Sigmoid colon (tissue), 3 donors: ENCODE data around the gene OR2M7.

Source experiments
- POLR2A ChIP-seq, 2 donors: fragments of 450-650 bp; IDR thresholded peaks; one replicate each; pipeline ENCODE4 v1.6.1; 2016; ENCODE audit warnings: antibody characterized with exemption in 2 of 2, mild to moderate bottlenecking in 2 of 2, moderate library complexity in 2 of 2
- TF ChIP-seq, protein P1 (sequence below), 4 experiments: fragments of 450-650 bp in 3 of 4; fragments of 200-600 bp in 1 of 4; IDR thresholded peaks; one replicate each; pipeline ENCODE4 v1.5.1; 2016 to 2019; ENCODE audit warnings: antibody characterized with exemption in 4 of 4, mild to moderate bottlenecking in 3 of 4, moderate library complexity in 2 of 4

DNA sequence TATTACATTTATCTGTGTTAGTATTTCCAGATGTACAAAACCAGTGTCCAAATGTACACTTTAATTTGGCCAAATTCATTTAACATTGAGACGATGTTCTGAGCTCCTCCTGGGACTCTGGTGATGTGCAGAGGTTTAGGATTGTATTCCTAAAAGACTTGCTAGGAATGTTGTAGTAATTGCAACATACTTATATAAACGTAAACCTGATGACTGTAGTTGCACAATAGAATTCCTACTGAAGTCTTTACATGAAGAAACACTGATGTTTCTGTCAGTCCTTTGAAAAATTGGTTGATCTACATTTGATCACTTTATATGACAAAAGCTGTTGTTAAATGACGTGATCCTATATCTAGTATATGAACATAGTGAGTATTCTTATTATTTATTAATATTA lies 19.1 kb upstream of the OR2M7 start:
- TF ChIP-seq POLR2A (IDR thresholded peaks at IDR 0.05): no peak
- TF ChIP-seq, protein P1, sequence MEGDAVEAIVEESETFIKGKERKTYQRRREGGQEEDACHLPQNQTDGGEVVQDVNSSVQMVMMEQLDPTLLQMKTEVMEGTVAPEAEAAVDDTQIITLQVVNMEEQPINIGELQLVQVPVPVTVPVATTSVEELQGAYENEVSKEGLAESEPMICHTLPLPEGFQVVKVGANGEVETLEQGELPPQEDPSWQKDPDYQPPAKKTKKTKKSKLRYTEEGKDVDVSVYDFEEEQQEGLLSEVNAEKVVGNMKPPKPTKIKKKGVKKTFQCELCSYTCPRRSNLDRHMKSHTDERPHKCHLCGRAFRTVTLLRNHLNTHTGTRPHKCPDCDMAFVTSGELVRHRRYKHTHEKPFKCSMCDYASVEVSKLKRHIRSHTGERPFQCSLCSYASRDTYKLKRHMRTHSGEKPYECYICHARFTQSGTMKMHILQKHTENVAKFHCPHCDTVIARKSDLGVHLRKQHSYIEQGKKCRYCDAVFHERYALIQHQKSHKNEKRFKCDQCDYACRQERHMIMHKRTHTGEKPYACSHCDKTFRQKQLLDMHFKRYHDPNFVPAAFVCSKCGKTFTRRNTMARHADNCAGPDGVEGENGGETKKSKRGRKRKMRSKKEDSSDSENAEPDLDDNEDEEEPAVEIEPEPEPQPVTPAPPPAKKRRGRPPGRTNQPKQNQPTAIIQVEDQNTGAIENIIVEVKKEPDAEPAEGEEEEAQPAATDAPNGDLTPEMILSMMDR (IDR thresholded peaks at IDR 0.05): no peak
